ENCODE measurements around the gene PTBP3. TPM values are rescaled to one million over a fixed set of nuclear protein-coding genes. Genes with fewer than 3 reads are reported as not detected.

The PTBP3 gene
- total RNA-seq, 1 experiment from 2014 or later, result 68.8 TPM

DNA sequence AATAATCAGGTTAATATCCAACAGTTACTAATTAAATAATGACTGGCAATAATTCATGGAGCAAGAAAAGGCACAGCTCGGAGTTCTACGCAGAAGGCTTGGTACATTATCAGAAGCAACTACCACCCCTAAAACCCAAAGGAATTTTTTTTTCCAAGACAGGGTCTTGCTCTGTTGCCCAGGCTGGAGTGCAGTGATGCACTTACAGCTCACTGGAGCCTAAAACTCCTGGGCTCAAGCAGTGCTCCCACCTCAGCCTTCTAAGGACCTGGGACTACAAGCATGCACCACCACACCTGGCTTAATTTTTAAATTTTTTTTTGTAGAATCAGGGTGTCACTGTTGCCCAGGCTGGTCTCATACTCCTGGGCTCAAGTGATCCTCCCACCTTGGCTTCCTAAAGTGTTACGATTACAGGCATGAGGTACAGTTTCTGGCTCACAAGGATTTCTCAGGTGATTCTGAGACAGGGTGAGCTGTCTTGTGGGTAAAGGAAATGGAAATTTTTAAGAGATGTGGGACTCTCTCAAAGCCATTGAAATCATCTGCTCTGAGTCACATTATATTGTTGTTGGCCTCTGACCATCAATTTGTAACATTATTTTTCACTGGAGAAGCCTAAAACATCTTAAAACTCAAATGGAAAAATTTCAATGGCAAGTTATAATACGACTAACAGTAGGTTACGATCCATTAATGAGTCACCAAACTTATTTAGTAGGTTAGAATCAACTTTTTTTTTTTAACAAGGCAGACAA is 26.8 kb upstream of the PTBP3 start:
- peak; percentile 41 for DNase-seq (ENCODE audit: low read depth)

DNA sequence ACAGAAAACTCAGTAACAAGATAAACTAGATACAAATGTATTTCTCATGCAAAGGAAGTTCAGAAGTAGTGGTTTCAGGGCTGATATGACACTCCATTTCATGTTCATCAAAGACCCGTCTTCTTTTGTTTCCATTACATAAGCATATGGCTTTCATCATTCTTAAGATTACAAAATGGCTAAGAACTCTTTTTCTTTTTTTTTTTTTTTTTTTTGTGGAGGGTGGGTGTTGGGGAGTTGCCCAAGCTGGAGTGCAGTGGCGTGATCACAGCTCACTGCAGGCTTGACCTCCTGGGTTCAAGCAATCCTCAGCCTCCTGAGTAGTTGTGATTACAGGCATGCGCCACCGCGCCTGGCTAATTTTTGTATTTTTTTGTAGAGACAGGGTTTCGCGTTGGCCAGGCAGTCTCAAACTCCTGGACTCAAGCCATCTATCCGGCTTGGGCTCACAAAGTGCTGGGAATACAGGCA is 22.0 kb upstream of the PTBP3 start:
- no peak for DNase-seq (ENCODE audit: low read depth)

DNA sequence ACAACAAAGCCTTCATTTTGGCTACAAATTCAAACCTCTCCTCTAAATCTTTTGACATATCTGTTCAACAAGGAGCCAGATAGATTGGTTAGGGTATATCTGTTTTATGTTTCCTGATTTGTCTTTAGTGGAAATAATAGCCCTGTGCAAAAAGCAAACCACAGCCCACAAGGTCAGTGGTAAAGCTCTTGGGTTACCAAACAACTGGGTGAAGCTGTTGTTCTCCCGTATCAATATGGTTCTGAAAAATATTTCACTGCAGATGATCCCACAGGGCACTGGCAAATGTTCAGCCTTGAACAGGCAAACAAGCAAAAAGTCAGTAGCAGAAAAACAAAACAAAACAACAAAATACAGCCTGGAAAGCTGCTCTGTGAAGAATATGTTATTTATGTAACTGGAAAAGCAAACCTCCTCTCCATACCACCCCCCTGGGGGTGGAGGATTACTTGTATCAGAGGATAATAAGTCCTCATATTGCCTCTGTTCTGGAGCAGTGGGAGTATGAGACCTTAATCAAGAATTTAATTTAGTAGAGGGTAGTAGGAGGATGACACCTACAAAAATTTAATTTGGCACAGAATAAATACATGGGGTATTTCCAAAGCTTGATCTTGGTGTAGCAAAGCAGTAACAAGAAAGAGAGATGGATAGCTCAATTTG is 20.8 kb upstream of the PTBP3 start:
- DNase-seq (ENCODE audit: low read depth), result no peak

DNA sequence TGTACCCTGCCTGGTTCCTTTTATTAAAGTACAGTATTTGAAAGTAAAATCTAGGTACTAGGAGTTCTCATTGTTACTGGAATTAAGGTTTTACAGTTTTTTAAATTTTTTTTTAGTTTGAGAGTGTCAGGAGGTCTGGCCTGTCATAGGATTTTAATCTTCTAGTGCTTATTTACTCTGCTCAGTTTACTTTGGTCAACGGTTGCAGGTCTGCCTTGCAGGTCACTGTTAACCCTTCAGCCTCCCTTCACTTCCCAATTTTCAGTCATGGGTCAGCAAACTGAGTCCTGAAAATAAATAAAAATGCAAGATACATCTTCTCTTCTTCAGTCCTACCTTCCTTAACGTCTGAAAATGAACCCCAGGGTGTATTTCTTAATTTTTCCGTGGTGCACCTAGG is 18.8 kb upstream of the PTBP3 start:
- no peak for DNase-seq (ENCODE audit: low read depth)

DNA sequence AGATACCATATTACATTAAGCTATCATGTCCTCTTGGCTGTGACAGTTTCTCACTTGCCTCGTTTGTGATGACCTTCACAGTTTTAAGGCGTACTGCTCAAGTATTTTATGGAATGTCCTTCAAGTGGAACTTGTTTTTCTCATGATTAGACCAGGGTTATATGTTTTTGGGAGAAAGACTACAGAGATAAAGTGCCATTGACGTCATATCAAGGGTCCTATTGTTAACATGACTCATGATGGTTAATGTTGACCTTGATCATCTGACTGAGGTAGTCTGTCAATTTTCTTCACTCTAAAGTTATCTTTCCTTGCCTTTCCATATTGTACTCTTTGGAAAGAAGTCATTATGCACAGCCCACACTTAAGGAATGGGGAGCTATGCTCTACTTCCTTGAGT is 17.8 kb upstream of the PTBP3 start:
- no peak for DNase-seq (ENCODE audit: low read depth)

DNA sequence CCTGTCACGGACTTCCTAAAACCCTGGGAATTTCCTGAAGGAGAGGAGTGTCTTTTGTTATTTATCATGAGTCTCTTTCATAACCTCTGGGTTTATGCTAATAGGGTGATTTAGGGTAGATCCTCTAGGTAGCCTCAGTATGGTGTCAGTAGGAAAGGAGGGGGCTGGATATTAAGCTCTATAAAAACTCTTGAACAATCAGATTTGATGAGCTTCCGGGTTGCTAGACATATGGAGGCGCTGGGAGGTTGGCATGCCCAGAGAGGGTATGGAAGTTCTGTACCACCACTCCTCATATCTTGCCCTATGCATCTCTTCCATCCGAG is 15.6 kb upstream of the PTBP3 start:
- no peak for DNase-seq (ENCODE audit: low read depth)

DNA sequence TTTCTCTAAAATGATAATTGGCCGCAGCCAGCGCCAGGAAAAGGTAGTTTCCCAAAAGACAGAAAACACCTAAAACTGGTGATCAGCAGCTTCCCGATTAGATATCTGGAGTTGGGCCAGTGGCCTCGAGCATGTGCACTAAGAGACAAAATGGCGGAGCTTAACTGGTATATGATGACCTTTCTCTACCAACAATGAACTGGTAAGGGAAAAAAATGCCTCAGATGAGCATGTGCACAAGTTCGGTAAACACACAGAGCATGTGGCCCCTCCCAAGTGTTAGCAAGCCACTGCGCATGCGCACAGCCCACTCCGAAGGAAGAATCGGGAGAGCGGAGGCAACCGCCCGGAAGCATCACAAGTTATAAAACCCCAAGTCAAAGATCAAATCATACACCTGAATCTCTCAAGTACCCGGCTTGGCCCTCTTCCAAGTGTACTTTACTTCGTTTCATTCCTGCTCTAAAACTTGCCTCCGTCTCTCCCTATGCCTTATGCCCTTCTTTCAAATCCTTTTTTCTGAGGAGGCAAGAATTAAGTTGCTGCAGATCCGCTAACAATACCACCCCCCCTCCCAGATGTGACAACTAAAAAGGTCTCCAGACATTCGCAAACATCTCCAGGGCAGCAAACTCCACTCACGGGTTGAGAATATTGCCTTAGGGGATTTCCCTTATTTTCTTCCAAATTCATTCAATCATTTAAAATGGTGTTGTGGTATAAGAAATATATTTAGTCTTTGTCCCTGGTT is 15.0 kb upstream of the PTBP3 start:
- peak; percentile 89 for DNase-seq (ENCODE audit: low read depth)

DNA sequence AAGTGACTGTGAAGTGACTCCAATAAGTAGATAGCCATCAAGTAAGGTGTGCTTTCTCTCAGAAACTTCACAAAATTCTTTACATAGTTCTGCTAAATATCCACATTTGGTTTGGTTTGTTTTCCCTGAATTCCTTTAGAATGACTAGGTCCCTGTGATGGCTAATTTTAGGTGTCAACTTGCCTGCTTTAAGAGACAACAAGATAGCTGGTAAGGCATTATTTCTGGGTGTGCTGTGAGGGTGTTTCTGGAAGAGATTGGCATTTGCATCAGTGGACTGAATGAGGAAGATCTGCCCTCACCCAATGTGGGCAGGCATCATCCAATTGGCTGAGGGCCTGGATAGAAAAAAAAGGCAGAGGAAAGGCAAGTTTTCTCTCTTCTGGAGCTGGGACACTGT is 8.3 kb upstream of the PTBP3 start:
- peak; percentile 52 for DNase-seq (ENCODE audit: low read depth)

DNA sequence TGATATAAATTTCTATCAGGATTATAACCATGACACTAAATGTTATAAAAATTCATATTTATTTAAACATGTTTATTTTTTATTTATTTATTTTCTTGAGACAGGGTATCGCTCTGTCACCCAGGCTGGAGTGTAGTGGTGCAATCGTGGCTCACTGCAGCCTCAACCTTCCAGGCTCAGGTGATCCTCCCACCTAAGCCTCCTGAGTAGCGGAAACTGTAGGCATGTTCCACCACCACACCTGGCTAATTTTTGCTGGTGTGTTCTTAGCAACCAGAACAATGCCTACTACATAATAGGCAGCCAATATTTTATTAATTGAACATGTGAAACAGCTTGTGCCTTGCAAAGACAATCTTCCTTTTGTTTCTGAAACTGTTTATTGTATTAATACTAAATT is 6.5 kb upstream of the PTBP3 start:
- no peak for DNase-seq (ENCODE audit: low read depth)

DNA sequence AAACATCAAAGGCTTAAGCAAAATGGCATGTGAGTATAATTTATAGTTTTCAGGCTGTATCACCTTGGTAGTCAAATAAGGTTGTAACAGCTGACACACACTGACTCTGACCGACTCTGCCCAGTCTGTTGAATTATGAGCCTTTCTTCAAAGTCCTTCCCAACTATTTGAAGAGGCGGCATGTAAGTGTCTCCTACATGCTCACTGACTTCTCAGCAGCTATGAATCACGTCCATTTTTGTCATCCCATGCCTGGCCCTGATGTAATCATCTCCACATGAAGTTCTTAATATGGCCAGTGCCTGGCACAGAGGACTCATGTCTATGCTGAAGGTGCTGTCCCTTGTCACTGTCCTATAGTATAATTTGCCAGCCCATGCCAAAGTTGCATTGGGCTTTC is 5.1 kb upstream of the PTBP3 start:
- DNase-seq (ENCODE audit: low read depth), result peak; percentile 53

DNA sequence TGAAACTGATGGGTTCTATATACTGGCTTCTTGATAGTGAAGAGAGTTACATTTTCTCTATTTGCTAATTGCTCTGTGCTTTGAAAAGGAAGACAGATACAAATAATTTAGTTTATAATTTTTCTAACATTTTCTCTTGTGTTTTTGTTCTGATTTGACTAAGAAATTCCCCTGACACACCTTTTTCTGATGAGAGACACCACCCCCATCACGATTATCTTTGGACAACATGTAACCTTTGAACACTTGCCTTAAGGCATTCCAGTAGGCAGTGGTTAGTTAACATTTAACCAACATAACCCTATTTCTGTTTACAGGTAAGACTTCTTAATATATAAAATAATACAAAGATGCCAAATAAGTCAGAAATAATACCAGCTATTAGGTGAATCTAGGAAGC is 4.1 kb upstream of the PTBP3 start:
- no peak for DNase-seq (ENCODE audit: low read depth)

DNA sequence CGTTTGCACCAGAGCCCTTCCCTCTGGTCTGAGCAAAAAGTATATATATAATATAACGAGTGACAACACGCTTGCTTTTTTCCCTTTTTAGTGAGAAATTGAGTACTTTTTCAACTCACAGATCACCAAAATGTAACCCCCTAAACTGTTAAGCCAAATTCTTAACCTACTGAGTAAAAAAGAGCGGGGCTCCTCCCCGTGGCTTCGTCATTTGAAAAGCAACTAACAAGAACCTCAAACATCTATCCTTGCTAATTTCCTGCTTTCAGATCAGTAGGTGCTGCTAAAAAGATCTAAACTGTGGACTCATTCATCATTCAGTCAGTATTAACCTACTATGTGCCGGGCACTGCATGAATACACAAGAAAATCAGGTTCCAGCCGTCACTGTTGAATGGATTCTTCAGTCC is 1.0 kb upstream of the PTBP3 start:
- DNase-seq (ENCODE audit: low read depth), result peak; percentile 47

DNA sequence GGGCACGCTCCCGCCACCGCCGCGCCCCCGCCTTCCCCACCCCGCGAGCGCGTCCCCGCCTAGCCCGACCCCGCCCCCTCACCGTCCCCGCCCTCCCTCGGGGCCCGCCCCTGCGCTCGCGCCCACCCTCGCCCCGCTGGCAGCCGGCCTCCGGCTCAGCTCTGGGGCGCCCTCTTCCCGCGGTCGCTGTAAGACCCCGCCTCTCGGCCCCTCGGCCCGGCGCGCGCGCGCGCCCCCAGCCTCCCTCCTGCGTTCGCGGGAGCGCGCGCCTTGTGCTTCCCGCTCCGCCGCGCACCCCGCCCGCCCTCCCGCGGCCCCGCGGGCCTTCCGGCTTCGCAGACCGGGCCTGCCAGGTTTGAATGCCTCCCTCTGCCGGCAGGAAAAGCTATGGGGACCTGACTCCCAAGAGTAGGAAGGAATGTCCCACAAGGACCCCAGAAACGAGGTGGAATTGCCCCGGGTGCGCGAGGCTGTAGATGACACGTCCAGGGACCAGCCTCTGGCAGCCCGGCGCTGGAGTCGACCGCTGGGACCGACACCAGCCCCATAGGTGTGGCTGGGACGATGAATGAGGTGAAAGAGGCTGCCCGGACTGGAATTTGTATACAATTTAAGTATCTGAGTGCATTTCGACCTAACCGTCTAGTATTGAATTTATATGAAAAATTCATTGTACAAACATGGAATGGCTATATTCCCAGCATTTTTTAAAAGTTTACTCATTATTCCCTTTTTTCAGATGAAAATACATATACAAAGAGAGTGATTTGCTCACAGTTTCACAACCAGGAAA is 416 bp upstream of the PTBP3 start:
- peak; percentile 99 for DNase-seq (ENCODE audit: low read depth)

DNA sequence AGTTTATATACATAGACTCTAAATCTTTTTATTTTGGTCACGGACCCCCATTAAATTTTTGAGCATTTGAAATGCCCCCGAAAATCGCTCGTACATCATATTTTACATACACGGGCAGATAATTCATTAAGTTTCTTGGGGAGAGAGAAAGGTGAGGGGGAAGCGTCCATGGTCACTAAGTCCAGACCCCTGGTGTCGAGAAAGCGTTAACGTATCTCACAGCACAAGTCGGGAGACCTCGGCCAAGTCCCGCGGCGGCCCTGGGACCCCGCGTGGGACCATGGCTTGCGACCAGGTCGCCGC is 794 bp downstream of the PTBP3 start:
- no peak for DNase-seq (ENCODE audit: low read depth)

DNA sequence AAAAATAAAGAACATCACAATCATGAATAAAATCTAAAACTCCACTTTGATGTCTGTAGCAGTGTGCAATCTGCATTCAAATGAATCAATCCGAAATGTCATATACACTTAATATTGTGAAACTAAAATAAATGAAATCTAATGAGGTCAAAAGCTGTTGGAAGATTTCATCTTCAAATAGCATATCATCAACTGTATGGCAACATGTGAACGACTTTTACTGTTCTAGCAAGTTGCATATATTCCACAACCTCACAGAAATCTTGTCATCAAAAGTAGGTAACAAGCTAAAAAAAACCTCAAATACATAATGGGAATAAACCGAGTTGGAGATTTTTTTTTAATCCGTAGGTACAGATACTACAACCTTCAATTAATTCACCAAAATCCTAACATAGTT is 1.2 kb downstream of the PTBP3 start:
- DNase-seq (ENCODE audit: low read depth), result no peak

DNA sequence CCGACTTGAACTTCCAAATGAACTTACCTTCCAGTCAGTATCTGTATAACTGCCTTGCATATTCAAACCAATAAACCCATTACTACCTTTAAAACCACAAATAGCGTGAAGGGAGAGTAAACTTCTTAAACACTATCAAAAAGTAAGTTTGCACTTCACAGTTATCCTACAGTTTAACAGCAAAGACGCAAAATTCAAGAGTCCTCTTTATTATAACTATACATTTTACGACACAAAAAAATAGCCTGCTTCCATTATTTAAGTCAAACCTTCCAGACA is 1.8 kb downstream of the PTBP3 start:
- no peak for DNase-seq (ENCODE audit: low read depth)

DNA sequence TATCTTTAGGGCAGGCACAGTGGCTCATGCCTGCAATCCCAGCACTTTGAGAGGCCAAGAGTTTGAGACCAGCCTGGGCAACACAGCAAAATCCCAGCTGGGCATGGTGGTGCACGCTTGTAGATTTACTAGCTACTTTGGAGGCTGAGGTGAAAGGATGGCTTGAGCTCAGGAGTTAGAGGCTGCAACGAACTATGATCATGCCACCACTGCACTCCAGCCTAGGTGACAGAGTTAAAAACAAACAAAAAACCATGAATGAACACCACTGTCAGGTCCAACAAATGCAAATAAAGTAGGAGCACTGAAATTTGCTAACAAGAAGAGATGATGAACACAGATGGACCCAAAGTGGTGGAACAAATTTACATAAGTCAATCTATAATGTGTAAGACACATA is 4.9 kb downstream of the PTBP3 start:
- no peak for DNase-seq (ENCODE audit: low read depth)

DNA sequence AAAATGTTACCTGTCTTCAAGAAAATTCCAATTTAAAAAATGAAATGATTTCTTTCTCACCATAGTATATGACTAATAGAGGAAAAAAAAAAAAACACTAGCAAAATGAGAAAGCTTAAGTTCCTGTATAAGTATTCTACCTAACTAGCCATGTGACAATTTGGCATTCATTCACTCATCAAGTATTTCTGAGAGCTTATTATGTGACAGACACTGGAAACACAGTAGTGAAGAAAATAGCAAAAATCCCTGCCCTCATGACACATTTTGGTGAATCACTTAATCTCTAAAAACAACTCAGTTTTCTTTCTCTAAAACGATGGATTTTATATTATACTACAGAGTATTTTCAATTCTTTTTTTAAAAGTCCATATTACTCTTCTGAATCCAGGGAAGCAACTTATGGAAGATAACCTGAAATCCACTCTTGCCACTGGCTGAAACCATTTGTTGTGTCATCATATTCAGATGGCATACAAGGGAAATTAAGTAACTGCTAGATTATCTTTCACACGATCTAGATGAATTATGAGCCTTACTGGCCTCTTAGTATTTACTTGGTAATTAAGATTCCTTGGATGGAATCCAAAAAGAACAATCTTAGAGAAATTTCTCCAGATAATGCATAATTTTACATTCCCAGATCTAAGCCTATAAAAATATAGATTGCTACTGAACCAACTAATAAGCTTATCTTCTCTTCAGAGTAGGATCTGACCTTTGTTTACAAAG is 5.5 kb downstream of the PTBP3 start:
- no peak for DNase-seq (ENCODE audit: low read depth)

DNA sequence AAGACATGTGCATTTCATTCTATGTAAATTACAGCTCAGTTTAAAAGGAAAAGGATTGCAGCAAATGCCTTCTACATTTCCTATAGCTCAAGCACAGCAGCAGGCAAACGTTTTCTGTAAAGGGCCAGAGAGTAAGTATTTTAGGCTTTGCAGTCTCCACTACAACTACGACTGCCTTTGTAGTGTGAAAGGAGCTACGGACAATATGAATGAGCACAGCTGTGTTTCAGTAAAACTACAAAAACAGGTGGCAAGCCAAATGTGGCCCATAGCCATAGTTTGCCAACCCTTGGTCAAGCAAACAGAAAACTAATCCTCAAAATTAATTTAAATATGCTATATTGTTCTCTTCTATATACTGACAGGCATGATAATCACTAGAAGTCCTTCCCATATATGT is 7.2 kb downstream of the PTBP3 start:
- no peak for DNase-seq (ENCODE audit: low read depth)

DNA sequence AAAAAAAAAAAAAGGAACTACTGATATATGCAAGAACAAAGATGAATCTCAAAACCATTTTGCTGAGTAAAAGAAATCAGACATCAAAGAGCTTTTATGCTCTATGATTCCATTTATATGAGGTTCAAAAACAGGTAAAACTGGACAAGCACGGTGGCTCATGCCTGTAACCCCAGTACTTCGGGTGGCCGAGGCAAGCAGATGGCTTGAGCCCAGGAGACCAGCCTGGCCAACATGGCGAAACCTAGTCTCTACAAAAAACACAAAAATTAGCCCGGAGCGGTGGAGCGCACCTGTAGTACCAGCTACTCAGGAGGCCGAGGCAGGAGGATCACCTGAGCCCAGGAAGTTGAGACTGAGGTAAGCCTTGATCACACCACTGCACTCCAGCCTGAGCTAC is 7.8 kb downstream of the PTBP3 start:
- no peak for DNase-seq (ENCODE audit: low read depth)

DNA sequence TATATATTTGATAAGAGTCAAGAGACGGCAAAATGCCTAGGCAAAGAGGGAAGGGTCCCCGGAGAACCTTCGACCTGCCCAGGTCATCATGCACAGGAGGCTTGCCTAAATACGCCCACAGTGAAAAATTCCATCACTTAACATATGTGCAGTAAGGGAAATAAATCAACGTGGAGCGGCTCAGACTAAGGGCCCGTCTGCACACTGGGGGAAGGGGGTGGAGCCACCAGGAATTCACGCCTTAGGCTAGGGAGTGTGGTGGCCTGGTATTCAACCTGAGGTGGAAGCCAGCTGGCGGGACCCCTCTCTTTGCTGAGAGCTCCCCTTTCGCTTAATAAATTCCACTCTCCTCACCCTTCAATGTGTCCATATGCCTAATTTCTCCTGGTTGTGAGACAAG is 8.3 kb downstream of the PTBP3 start:
- no peak for DNase-seq (ENCODE audit: low read depth)

DNA sequence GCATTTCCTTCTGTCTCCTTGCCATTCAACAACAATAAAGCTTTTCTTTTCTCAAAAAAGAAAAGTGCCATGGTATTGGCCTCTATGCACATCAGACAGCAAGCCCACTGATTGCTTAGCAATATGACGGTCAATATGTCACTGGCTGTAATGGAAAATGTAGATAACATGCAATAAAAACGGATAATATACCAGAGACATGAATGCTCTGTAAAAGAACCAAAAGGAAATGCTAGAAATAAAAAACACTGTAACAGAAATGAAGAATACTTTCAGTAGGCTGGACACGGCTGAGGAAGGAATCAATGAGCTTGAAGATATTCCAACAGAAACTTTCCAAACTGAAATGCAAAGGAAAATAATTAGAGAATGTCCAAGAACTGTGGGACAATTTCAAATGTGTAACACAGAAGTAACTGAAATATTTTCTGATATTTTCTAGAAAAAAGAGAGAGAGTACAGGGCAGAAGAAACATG is 10.0 kb downstream of the PTBP3 start:
- no peak for DNase-seq (ENCODE audit: low read depth)
